WTC11 (cell line): ENCODE results near the gene RAI14. TPM values are rescaled to one million over a fixed set of nuclear protein-coding genes. Genes with fewer than 3 reads are reported as not detected.

Experiments used
- ATAC-seq: fragments of 200-7000 bp; cut with Tn5 transposase; 2 replicates; pipeline ENCODE4 v1.10.0; 2021; ENCODE audit warnings: mild to moderate bottlenecking, moderate library complexity
- CTCF ChIA-PET: fragments of 300-600 bp; sonication (Branson Sonifier 250); formaldehyde crosslinking; loops from one replicate; lab custom pipeline; 2021; ENCODE audit warnings: antibody characterized with exemption; lab: Charles Lee
- POLR2A ChIA-PET: fragments of 350-600 bp; sonication (Branson Sonifier 250); formaldehyde crosslinking; loops from one replicate; lab custom pipeline; 2021; ENCODE audit warnings: antibody characterized with exemption; lab: Charles Lee
- DNase-seq: peaks from one replicate; pipeline ENCODE4 v3.0.0; 2021; ENCODE audit warnings: low spot score
- H3K27ac Mint-ChIP-seq: 2 replicates; pipeline ENCODE4 v1.8.0; 2021; ENCODE audit warnings: mixed read lengths
- H3K27me3 Mint-ChIP-seq: 2 replicates; pipeline ENCODE4 v1.8.0; 2021; ENCODE audit warnings: low read depth, mild to moderate bottlenecking, moderate library complexity, mixed read lengths
- H3K36me3 Mint-ChIP-seq: 2 replicates; pipeline ENCODE4 v1.8.0; 2021; ENCODE audit warnings: mixed read lengths
- H3K4me1 Mint-ChIP-seq: 2 replicates; pipeline ENCODE4 v1.8.0; 2022; ENCODE audit warnings: mixed read lengths
- H3K4me3 Mint-ChIP-seq: 2 replicates; pipeline ENCODE4 v1.8.0; 2021; ENCODE audit warnings: mild to moderate bottlenecking, moderate library complexity, mixed read lengths
- H3K9me3 Mint-ChIP-seq: 2 replicates; pipeline ENCODE4 v1.8.0; 2021; ENCODE audit warnings: mixed read lengths
- AR ChIP-seq: fragments of 250-450 bp; sonication (Bioruptor Pico); IDR thresholded peaks from 2 replicates; pipeline ENCODE4 v1.9.0; 2021; ENCODE audit warnings: mild to moderate bottlenecking
- ATF1 ChIP-seq: sonication (generic); formaldehyde crosslinking; IDR thresholded peaks from 2 replicates; pipeline ENCODE4 v1.8.1; 2023; ENCODE audit warnings: mild to moderate bottlenecking, moderate library complexity, missing genetic modification reagents
- CBFB ChIP-seq: sonication (generic); formaldehyde crosslinking; IDR thresholded peaks from 2 replicates; pipeline ENCODE4 v1.8.1; 2022; ENCODE audit warnings: mild to moderate bottlenecking, low read depth, missing genetic modification reagents
- E2F1 ChIP-seq: sonication (generic); formaldehyde crosslinking; IDR thresholded peaks from 2 replicates; pipeline ENCODE4 v1.8.0; 2022; ENCODE audit warnings: mild to moderate bottlenecking, missing genetic modification reagents
- ELF4 ChIP-seq: sonication (generic); formaldehyde crosslinking; IDR thresholded peaks from 2 replicates; pipeline ENCODE4 v1.8.1; 2022; ENCODE audit warnings: low read depth, mild to moderate bottlenecking, moderate library complexity, missing genetic modification reagents
- EMX1 ChIP-seq: fragments of 250-450 bp; sonication (Bioruptor Pico); IDR thresholded peaks from 2 replicates; pipeline ENCODE4 v1.8.0; 2021; ENCODE audit warnings: mild to moderate bottlenecking
- FOXJ3 ChIP-seq: sonication (generic); formaldehyde crosslinking; IDR thresholded peaks from 2 replicates; pipeline ENCODE4 v1.9.0; 2021; ENCODE audit warnings: missing genetic modification reagents, mild to moderate bottlenecking, borderline replicate concordance
- GABPB1 ChIP-seq: sonication (generic); formaldehyde crosslinking; IDR thresholded peaks from 2 replicates; pipeline ENCODE4 v1.8.1; 2023; ENCODE audit warnings: mild to moderate bottlenecking, missing genetic modification reagents
- IRF1 ChIP-seq: sonication (generic); formaldehyde crosslinking; IDR thresholded peaks from 2 replicates; pipeline ENCODE4 v1.8.0; 2023; ENCODE audit warnings: missing genetic modification reagents
- IRF2 ChIP-seq: sonication (generic); formaldehyde crosslinking; IDR thresholded peaks from 2 replicates; pipeline ENCODE4 v1.8.0; 2022; ENCODE audit warnings: low read depth, missing genetic modification reagents, borderline replicate concordance
- KAT7 ChIP-seq: sonication (generic); formaldehyde crosslinking; IDR thresholded peaks from 2 replicates; pipeline ENCODE4 v1.8.1; 2023; ENCODE audit warnings: missing genetic modification reagents, mild to moderate bottlenecking, borderline replicate concordance
- MAX ChIP-seq: sonication (generic); formaldehyde crosslinking; IDR thresholded peaks from 2 replicates; pipeline ENCODE4 v1.8.0; 2022; ENCODE audit warnings: mild to moderate bottlenecking, missing genetic modification reagents
- MXD4 ChIP-seq: fragments of 250-450 bp; sonication (Bioruptor Pico); IDR thresholded peaks from 2 replicates; pipeline ENCODE4 v1.8.0; 2021; ENCODE audit warnings: mild to moderate bottlenecking, moderate library complexity, borderline replicate concordance
- NFE2L1 ChIP-seq: sonication (generic); formaldehyde crosslinking; IDR thresholded peaks from 2 replicates; pipeline ENCODE4 v1.8.1; 2023; ENCODE audit warnings: missing genetic modification reagents
- NFYB ChIP-seq: sonication (generic); formaldehyde crosslinking; conservative IDR thresholded peaks from 2 replicates; pipeline ENCODE4 v1.8.0; 2022; ENCODE audit warnings: low read depth, missing genetic modification reagents
- NR1H2 ChIP-seq: sonication (generic); formaldehyde crosslinking; IDR thresholded peaks from 2 replicates; pipeline ENCODE4 v1.9.0; 2021; ENCODE audit warnings: mild to moderate bottlenecking, moderate library complexity, missing genetic modification reagents
- SMAD3 ChIP-seq: sonication (generic); formaldehyde crosslinking; IDR thresholded peaks from 2 replicates; pipeline ENCODE4 v1.8.0; 2022; ENCODE audit warnings: missing genetic modification reagents, mild to moderate bottlenecking, borderline replicate concordance
- SOX15 ChIP-seq: fragments of 250-450 bp; sonication (Bioruptor Pico); IDR thresholded peaks from 2 replicates; pipeline ENCODE4 v1.9.0; 2021; ENCODE audit warnings: mild to moderate bottlenecking
- SP1 ChIP-seq: sonication (generic); formaldehyde crosslinking; conservative IDR thresholded peaks from 2 replicates; pipeline ENCODE4 v1.8.1; 2022; ENCODE audit warnings: missing genetic modification reagents
- STAT6 ChIP-seq: sonication (generic); formaldehyde crosslinking; conservative IDR thresholded peaks from 2 replicates; pipeline ENCODE4 v1.8.1; 2023; ENCODE audit warnings: mild to moderate bottlenecking, low read depth, missing genetic modification reagents, moderate library complexity
- TCF7 ChIP-seq: sonication (generic); formaldehyde crosslinking; IDR thresholded peaks from 2 replicates; pipeline ENCODE4 v1.8.0; 2022; ENCODE audit warnings: mild to moderate bottlenecking, low read depth, missing genetic modification reagents, moderate library complexity
- ZMAT4 ChIP-seq: fragments of 250-450 bp; sonication (Bioruptor Pico); IDR thresholded peaks from 2 replicates; pipeline ENCODE4 v1.9.0; 2021; ENCODE audit warnings: mild to moderate bottlenecking
- ZNF138 ChIP-seq: sonication (generic); formaldehyde crosslinking; conservative IDR thresholded peaks from 2 replicates; pipeline ENCODE4 v1.8.1; 2022; ENCODE audit warnings: mild to moderate bottlenecking, moderate library complexity, missing genetic modification reagents
- ZNF263 ChIP-seq: sonication (generic); formaldehyde crosslinking; IDR thresholded peaks from 2 replicates; pipeline ENCODE4 v1.8.1; 2022; ENCODE audit warnings: low read depth, mild to moderate bottlenecking, moderate library complexity, missing genetic modification reagents
- ZNF317 ChIP-seq: sonication (generic); formaldehyde crosslinking; IDR thresholded peaks from 2 replicates; pipeline ENCODE4 v1.8.1; 2023; ENCODE audit warnings: low read depth, mild to moderate bottlenecking, moderate library complexity, missing genetic modification reagents, borderline replicate concordance
- ZNF396 ChIP-seq: fragments of 250-450 bp; sonication (Bioruptor Pico); IDR thresholded peaks from 2 replicates; pipeline ENCODE4 v1.8.0; 2021; ENCODE audit warnings: mild to moderate bottlenecking, moderate library complexity, borderline replicate concordance
- ZNF416 ChIP-seq: fragments of 250-450 bp; sonication (Bioruptor Pico); IDR thresholded peaks from 2 replicates; pipeline ENCODE4 v1.9.0; 2021; ENCODE audit warnings: mild to moderate bottlenecking, inconsistent platforms
- ZNF423 ChIP-seq: fragments of 250-450 bp; sonication (Bioruptor Pico); IDR thresholded peaks from 2 replicates; pipeline ENCODE4 v2.1.2; 2022; ENCODE audit warnings: mild to moderate bottlenecking, moderate library complexity
- ZNF425 ChIP-seq: fragments of 250-450 bp; sonication (Bioruptor Pico); conservative IDR thresholded peaks from 2 replicates; pipeline ENCODE4 v1.9.0; 2021; ENCODE audit warnings: mild to moderate bottlenecking
- ZNF512 ChIP-seq: sonication (generic); formaldehyde crosslinking; IDR thresholded peaks from 2 replicates; pipeline ENCODE4 v1.8.1; 2022; ENCODE audit warnings: missing genetic modification reagents, borderline replicate concordance
- total RNA-seq: library from RNA; stranded (reverse); gene quantifications from 3 replicates; pipeline ENCODE4 v1.2.3, GENCODE V29; 2021

The RAI14 gene
- total RNA-seq, 1 experiment from 2014 or later: 185 TPM

- H3K36me3 Mint-ChIP-seq: peaks cover 12% of the 10 kb centered on the region
- CTCF ChIA-PET: no interaction called here
- H3K9me3 Mint-ChIP-seq: no peaks in the 10 kb centered on the region
These were observed 18.1 kb downstream of the RAI14 start for GRCh38 chr5:34674187-34674586.

GRCh38 chr5:34675857-34676256 is 19.7 kb downstream of the RAI14 start:
- CTCF ChIA-PET: no interaction called here
- ATAC-seq: no peak
- peaks cover 12% of the 10 kb centered on the region; the same call in 1 of the 2 replicates for H3K36me3 Mint-ChIP-seq
- H3K9me3 Mint-ChIP-seq: no peaks in the 10 kb centered on the region
- H3K4me1 Mint-ChIP-seq: peaks cover 70% of the 10 kb centered on the region
- H3K27ac Mint-ChIP-seq: peak overlapping the region; percentile 10; the same call in 1 of the 2 replicates
- H3K4me3 Mint-ChIP-seq: no peak overlapping the region
- POLR2A ChIA-PET: no interaction called here
- DNase-seq: no peak
- H3K27me3 Mint-ChIP-seq: no peaks in the 10 kb centered on the region
- TF ChIP-seq ATF1 (CRISPR knock-in tag): no peak
- no peak for TF ChIP-seq SMAD3 (CRISPR knock-in tag)
- no peak for TF ChIP-seq IRF1 (CRISPR knock-in tag)
- TF ChIP-seq ELF4 (CRISPR knock-in tag): no peak
- no peak for TF ChIP-seq AR (CRISPR knock-in tag)
- TF ChIP-seq EMX1 (CRISPR knock-in tag): no peak
- no peak for TF ChIP-seq ZNF138
- no peak for TF ChIP-seq SP1 (CRISPR knock-in tag)
- TF ChIP-seq NR1H2 (CRISPR knock-in tag): no peak
- TF ChIP-seq ZNF423 (CRISPR knock-in tag): no peak
- TF ChIP-seq ZNF512 (CRISPR knock-in tag): no peak
- TF ChIP-seq ZNF396 (CRISPR knock-in tag): no peak
- TF ChIP-seq ZNF425: no peak
- no peak for TF ChIP-seq CBFB (CRISPR knock-in tag)
- TF ChIP-seq STAT6 (CRISPR knock-in tag): no peak
- TF ChIP-seq FOXJ3 (CRISPR knock-in tag): no peak
- TF ChIP-seq E2F1: no peak
- TF ChIP-seq SOX15 (CRISPR knock-in tag): no peak

More at GRCh38 chr5:34674187-34674586, 18.1 kb downstream of the RAI14 start:
- ATAC-seq: no peak
- no peak for TF ChIP-seq KAT7 (CRISPR knock-in tag)
- no peak for TF ChIP-seq MAX (CRISPR knock-in tag)
- no peak for TF ChIP-seq NFE2L1 (CRISPR knock-in tag)
- no peak for TF ChIP-seq NFYB (CRISPR knock-in tag)
- TF ChIP-seq IRF2: no peak
- TF ChIP-seq ZMAT4: no peak
- TF ChIP-seq ZNF416: no peak
- no peak for TF ChIP-seq MXD4 (CRISPR knock-in tag)
- no peak for TF ChIP-seq ZNF263 (CRISPR knock-in tag)
- no peak for TF ChIP-seq ZNF317 (CRISPR knock-in tag)
- no peak for TF ChIP-seq TCF7
- TF ChIP-seq GABPB1 (CRISPR knock-in tag): no peak
- Mint-ChIP-seq H3K4me1 (peaks cover 67% of the 10 kb centered on the region), H3K27ac (no peak overlapping the region), H3K27me3 (no peaks in the 10 kb centered on the region), H3K4me3 (no peak overlapping the region)
- POLR2A ChIA-PET: no interaction called here
- DNase-seq: no peak
